ENCODE data around the gene PCK2. TPM values are rescaled to one million over a fixed set of nuclear protein-coding genes. Genes with fewer than 3 reads are reported as not detected.
A peak's percentile ranks its signal among the peaks of the same experiment; 100 is the strongest.
"Not testable (repeated sequence)": the region's sequence is repeated elsewhere in the genome, so short reads cannot be mapped to it uniquely, and the experiment has no call there.

Gene PCK2
- total RNA-seq, 1 donor = 4.6 TPM

- Histone ChIP-seq H3K9me3 (ENCODE audit: low read depth, low read length) (no peaks in the 10 kb centered on the region), H3K4me1 (ENCODE audit: insufficient read depth, low read length) (peaks cover 58% of the 10 kb centered on the region), H3K27me3 (ENCODE audit: insufficient read depth, low read length) (no peaks in the 10 kb centered on the region), H3K4me3 (ENCODE audit: low read length) (peak overlapping the region; percentile 83)
Measured at GRCh38 chr14:24094841-24095270, 745 bp downstream of the PCK2 start.

GRCh38 chr14:24095271-24096068 is 1.4 kb downstream of the PCK2 start:
- Histone ChIP-seq H3K27me3 (ENCODE audit: insufficient read depth, low read length) (no peaks in the 10 kb centered on the region), H3K9me3 (ENCODE audit: low read depth, low read length) (no peaks in the 10 kb centered on the region), H3K4me3 (ENCODE audit: low read length) (peak overlapping the region; percentile 83), H3K4me1 (ENCODE audit: insufficient read depth, low read length) (peaks cover 59% of the 10 kb centered on the region)

- H3K27me3 ChIP-seq (ENCODE audit: insufficient read depth, low read length) = no peaks in the 10 kb centered on the region
- peaks cover 53% of the 10 kb centered on the region for H3K4me1 ChIP-seq (ENCODE audit: insufficient read depth, low read length)
- no peak overlapping the region for H3K4me3 ChIP-seq (ENCODE audit: low read length)
- no peaks in the 10 kb centered on the region for H3K9me3 ChIP-seq (ENCODE audit: low read depth, low read length)
Measured at GRCh38 chr14:24096545-24097181, 2.6 kb downstream of the PCK2 start.

- H3K4me1 ChIP-seq (ENCODE audit: insufficient read depth, low read length) = peaks cover 38% of the 10 kb centered on the region
Measured at GRCh38 chr14:24098229-24098926, 4.3 kb downstream of the PCK2 start.

GRCh38 chr14:24098927-24099813 is 5.1 kb downstream of the PCK2 start:
- no peaks in the 10 kb centered on the region for H3K9me3 ChIP-seq (ENCODE audit: low read depth, low read length)
- peaks cover 33% of the 10 kb centered on the region for H3K4me1 ChIP-seq (ENCODE audit: insufficient read depth, low read length)
- no peaks in the 10 kb centered on the region for H3K27me3 ChIP-seq (ENCODE audit: insufficient read depth, low read length)
- H3K4me3 ChIP-seq (ENCODE audit: low read length) = no peak overlapping the region

More at GRCh38 chr14:24098229-24098926, 4.3 kb downstream of the PCK2 start:
- H3K27me3 ChIP-seq (ENCODE audit: insufficient read depth, low read length) = no peaks in the 10 kb centered on the region
- no peaks in the 10 kb centered on the region for H3K9me3 ChIP-seq (ENCODE audit: low read depth, low read length)
- no peak overlapping the region for H3K4me3 ChIP-seq (ENCODE audit: low read length)

- Histone ChIP-seq H3K4me1 (ENCODE audit: insufficient read depth, low read length) (peaks cover 24% of the 10 kb centered on the region), H3K4me3 (ENCODE audit: low read length) (no peak overlapping the region), H3K27me3 (ENCODE audit: insufficient read depth, low read length) (no peaks in the 10 kb centered on the region), H3K9me3 (ENCODE audit: low read depth, low read length) (no peaks in the 10 kb centered on the region)
Measured at GRCh38 chr14:24100197-24100981, 6.3 kb downstream of the PCK2 start.

GRCh38 chr14:24100982-24101494 is 6.9 kb downstream of the PCK2 start:
- Histone ChIP-seq H3K4me1 (ENCODE audit: insufficient read depth, low read length) (peaks cover 17% of the 10 kb centered on the region), H3K4me3 (ENCODE audit: low read length) (no peak overlapping the region), H3K27me3 (ENCODE audit: insufficient read depth, low read length) (no peaks in the 10 kb centered on the region), H3K9me3 (ENCODE audit: low read depth, low read length) (no peaks in the 10 kb centered on the region)

- H3K27me3 ChIP-seq (ENCODE audit: insufficient read depth, low read length) = no peaks in the 10 kb centered on the region
Measured at GRCh38 chr14:24102357-24103048, 8.4 kb downstream of the PCK2 start.

GRCh38 chr14:24103451-24103850 is 9.3 kb downstream of the PCK2 start:
- H3K9me3 ChIP-seq (ENCODE audit: low read depth, low read length) = no peaks in the 10 kb centered on the region
- H3K27me3 ChIP-seq (ENCODE audit: insufficient read depth, low read length) = no peaks in the 10 kb centered on the region
- peaks cover 22% of the 10 kb centered on the region for H3K4me1 ChIP-seq (ENCODE audit: insufficient read depth, low read length)
- H3K4me3 ChIP-seq (ENCODE audit: low read length) = no peak overlapping the region

More at GRCh38 chr14:24102357-24103048, 8.4 kb downstream of the PCK2 start:
- no peaks in the 10 kb centered on the region for H3K9me3 ChIP-seq (ENCODE audit: low read depth, low read length)
- peaks cover 17% of the 10 kb centered on the region for H3K4me1 ChIP-seq (ENCODE audit: insufficient read depth, low read length)
- no peak overlapping the region for H3K4me3 ChIP-seq (ENCODE audit: low read length)

- H3K27me3 ChIP-seq (ENCODE audit: insufficient read depth, low read length); H3K9me3 ChIP-seq (ENCODE audit: low read depth, low read length); H3K4me3 ChIP-seq (ENCODE audit: low read length): not testable (repeated sequence)
- peaks cover 19% of the 10 kb centered on the region for H3K4me1 ChIP-seq (ENCODE audit: insufficient read depth, low read length)
Measured at GRCh38 chr14:24105609-24106239, 11.6 kb downstream of the PCK2 start.

- Histone ChIP-seq H3K9me3 (ENCODE audit: low read depth, low read length) (no peaks in the 10 kb centered on the region), H3K4me3 (ENCODE audit: low read length) (no peak overlapping the region), H3K27me3 (ENCODE audit: insufficient read depth, low read length) (no peaks in the 10 kb centered on the region), H3K4me1 (ENCODE audit: insufficient read depth, low read length) (peaks cover 19% of the 10 kb centered on the region)
Measured at GRCh38 chr14:24106672-24107271, 12.7 kb downstream of the PCK2 start.

- Histone ChIP-seq H3K27me3 (ENCODE audit: insufficient read depth, low read length) (no peaks in the 10 kb centered on the region), H3K4me3 (ENCODE audit: low read length) (no peak overlapping the region), H3K9me3 (ENCODE audit: low read depth, low read length) (no peaks in the 10 kb centered on the region), H3K4me1 (ENCODE audit: insufficient read depth, low read length) (peaks cover 22% of the 10 kb centered on the region)
Measured at GRCh38 chr14:24108336-24108874, 14.3 kb downstream of the PCK2 start.

Data from mononuclear cell (primary cell).